Upper lobe of right lung (tissue), 1 donor: ENCODE measurements around the gene EXOC4. TPM values are rescaled to one million over a fixed set of nuclear protein-coding genes. Genes with fewer than 3 reads are reported as not detected.

Experiments used
- ATAC-seq: fragments of 200-7000 bp; cut with Tn5 transposase; one replicate; pipeline ENCODE4 v1.9.1; 2020; ENCODE audit warnings: mild to moderate bottlenecking, moderate library complexity
- DNase-seq: peaks from one replicate; pipeline ENCODE4 v3.0.0-alpha.2; 2020
- H3K27ac ChIP-seq: fragments of 200-600 bp; one replicate; pipeline ENCODE4 v1.8.0; 2022
- H3K27me3 ChIP-seq: fragments of 200-600 bp; one replicate; pipeline ENCODE4 v1.8.0; 2022; ENCODE audit warnings: mild to moderate bottlenecking
- H3K36me3 ChIP-seq: fragments of 200-600 bp; one replicate; pipeline ENCODE4 v1.8.0; 2022
- H3K4me1 ChIP-seq: fragments of 200-600 bp; one replicate; pipeline ENCODE4 v1.8.0; 2022
- H3K4me3 ChIP-seq: fragments of 200-600 bp; one replicate; pipeline ENCODE4 v1.8.0; 2022; ENCODE audit warnings: mild to moderate bottlenecking
- H3K9me3 ChIP-seq: fragments of 200-600 bp; one replicate; pipeline ENCODE4 v1.8.0; 2022
- CTCF ChIP-seq: fragments of 200-600 bp; IDR thresholded peaks from one replicate; pipeline ENCODE4 v1.8.0; 2022; ENCODE audit warnings: antibody characterized with exemption
- intact Hi-C: fragments of 100-400 bp; cut with DNase I; formaldehyde crosslinking; loops from one replicate; pipeline ENCODE4 v1.11.0; 2022
- total RNA-seq: library from RNA; stranded (reverse); fragmentation: NEBNext Ultra II Directional; extraction: Animal tissue kit (Norgen Biotek cat#: 25700); gene quantifications from one replicate; pipeline ENCODE4 v1.2.1, GENCODE V29; 2021
- donor health status: DM: no; HTN: yes; CAD: no; lungs with severe emphysema.

The EXOC4 gene
- total RNA-seq, 1 donor from 2014 or later = 73.5 TPM

- Histone ChIP-seq H3K27ac (no peak overlapping the region), H3K4me1 (no peaks in the 10 kb centered on the region), H3K27me3 (no peaks in the 10 kb centered on the region), H3K36me3 (no peaks in the 10 kb centered on the region), H3K4me3 (no peak overlapping the region), H3K9me3 (no peaks in the 10 kb centered on the region)
- ATAC-seq (no peak), DNase-seq (no peak)
- no peak for TF ChIP-seq CTCF
- intact Hi-C loops = no loop called here
Measured at GRCh38 chr7:133547981-133548380, 295.1 kb downstream of the EXOC4 start.

GRCh38 chr7:133549633-133550032, 296.8 kb downstream of the EXOC4 start:
- no peaks in the 10 kb centered on the region for H3K4me1 ChIP-seq
- intact Hi-C loops = no loop called here
- H3K9me3 ChIP-seq = no peaks in the 10 kb centered on the region
- no peaks in the 10 kb centered on the region for H3K36me3 ChIP-seq
- H3K27me3 ChIP-seq = no peaks in the 10 kb centered on the region
- TF ChIP-seq CTCF = no peak
- H3K27ac ChIP-seq = no peak overlapping the region
- ATAC-seq (no peak), DNase-seq (no peak)
- no peak overlapping the region for H3K4me3 ChIP-seq

- intact Hi-C loops = no loop called here
- H3K4me3 ChIP-seq = no peak overlapping the region
- no peak for TF ChIP-seq CTCF
- ATAC-seq (no peak), DNase-seq (no peak)
- no peaks in the 10 kb centered on the region for H3K36me3 ChIP-seq
- H3K27me3 ChIP-seq = no peaks in the 10 kb centered on the region
- no peak overlapping the region for H3K27ac ChIP-seq
- H3K4me1 ChIP-seq = no peaks in the 10 kb centered on the region
- no peaks in the 10 kb centered on the region for H3K9me3 ChIP-seq
Measured at GRCh38 chr7:133550145-133550544, 297.3 kb downstream of the EXOC4 start.

GRCh38 chr7:133550811-133551210, 297.9 kb downstream of the EXOC4 start:
- H3K36me3 ChIP-seq = no peaks in the 10 kb centered on the region
- ATAC-seq (no peak), DNase-seq (no peak)
- no peaks in the 10 kb centered on the region for H3K9me3 ChIP-seq
- H3K4me1 ChIP-seq = no peaks in the 10 kb centered on the region
- intact Hi-C loops = no loop called here
- no peak overlapping the region for H3K27ac ChIP-seq
- no peak overlapping the region for H3K4me3 ChIP-seq
- H3K27me3 ChIP-seq = no peaks in the 10 kb centered on the region
- no peak for TF ChIP-seq CTCF

GRCh38 chr7:133551466-133551865, 298.6 kb downstream of the EXOC4 start:
- no peak for ATAC-seq
- no peak for TF ChIP-seq CTCF

GRCh38 chr7:133552079-133552478, 299.2 kb downstream of the EXOC4 start:
- no peaks in the 10 kb centered on the region for H3K27me3 ChIP-seq
- DNase-seq = no peak
- no peak for ATAC-seq
- no peaks in the 10 kb centered on the region for H3K4me1 ChIP-seq
- H3K4me3 ChIP-seq = no peak overlapping the region
- H3K9me3 ChIP-seq = no peaks in the 10 kb centered on the region
- no peak for TF ChIP-seq CTCF
- H3K36me3 ChIP-seq = no peaks in the 10 kb centered on the region
- no peak overlapping the region for H3K27ac ChIP-seq
- intact Hi-C loops = no loop called here

More at GRCh38 chr7:133551466-133551865, 298.6 kb downstream of the EXOC4 start:
- intact Hi-C loops = no loop called here
- DNase-seq = no peak
- Histone ChIP-seq H3K4me3 (no peak overlapping the region), H3K27me3 (no peaks in the 10 kb centered on the region), H3K36me3 (no peaks in the 10 kb centered on the region), H3K9me3 (no peaks in the 10 kb centered on the region), H3K27ac (no peak overlapping the region), H3K4me1 (no peaks in the 10 kb centered on the region)
